HG02642 (cell line): ENCODE measurements around the gene BMS1.
"Not testable (repeated sequence)": the region's sequence is repeated elsewhere in the genome, so short reads cannot be mapped to it uniquely, and the experiment has no call there.

Source experiments
- ATAC-seq: cut with Tn5 transposase; IDR thresholded peaks from one replicate; pipeline ENCODE4 v1.9.1; 2021; ENCODE audit warnings: mild to moderate bottlenecking; ENCODE audit not compliant: unreplicated experiment, poor library complexity

BMS1 gene

DNA sequence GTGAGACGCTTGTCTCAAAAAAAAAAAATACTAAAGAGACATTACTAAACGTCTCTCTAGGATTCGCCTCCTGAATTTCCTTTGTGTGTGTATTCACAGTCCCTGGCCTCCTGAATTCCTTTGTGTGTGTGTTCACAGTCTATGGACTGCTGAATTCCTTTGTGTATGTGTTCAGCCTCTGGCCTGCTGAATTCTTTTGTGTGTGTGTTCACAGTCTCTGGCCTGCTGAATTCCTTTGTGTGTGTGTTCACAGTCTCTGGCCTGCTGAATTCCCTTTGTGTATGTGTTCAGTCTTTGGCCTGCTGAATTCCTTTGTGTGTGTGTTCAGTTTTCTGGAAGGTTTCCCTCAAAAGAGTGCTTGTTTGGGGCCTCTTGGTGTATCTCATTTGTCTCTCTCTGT lies 8.2 kb downstream of the BMS1 start:
- ATAC-seq, result no peak

DNA sequence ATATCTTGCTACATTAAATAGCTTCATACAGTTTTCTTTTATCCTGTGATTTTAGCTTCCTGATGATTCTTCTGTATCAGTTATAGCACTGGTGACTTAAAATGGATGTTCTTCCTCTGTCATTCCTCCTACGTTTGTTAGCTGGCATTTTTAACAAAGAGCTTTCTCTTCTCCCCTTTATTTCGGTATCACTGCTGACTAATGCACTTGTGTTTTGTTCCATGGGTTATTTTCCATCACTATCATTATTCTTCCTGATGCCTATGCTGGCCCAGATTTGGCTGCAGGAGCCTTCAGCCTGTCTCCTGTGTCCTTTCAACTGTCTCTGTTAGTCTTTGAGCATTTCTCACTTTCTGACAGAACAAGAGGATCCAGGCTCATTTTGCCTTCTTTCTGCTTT lies 13.1 kb downstream of the BMS1 start:
- ATAC-seq, result no peak

DNA sequence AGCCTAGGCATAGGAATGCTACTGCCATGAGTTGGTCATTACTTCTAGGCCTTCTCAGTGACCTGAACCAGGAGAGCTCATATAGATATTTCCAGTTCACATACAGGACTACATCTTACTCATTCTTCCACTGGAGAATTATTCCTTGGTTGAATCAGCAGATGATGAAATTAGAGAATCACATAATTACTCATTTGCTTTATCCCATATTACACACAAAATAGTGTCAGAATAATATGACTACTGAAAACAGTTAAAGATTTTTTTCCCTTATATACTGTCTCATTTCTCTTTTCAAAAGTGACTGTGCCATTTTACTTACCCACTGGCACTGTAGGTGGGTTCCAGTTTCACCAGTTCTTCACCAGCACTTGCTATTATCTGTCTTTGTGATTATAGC lies 18.5 kb downstream of the BMS1 start:
- peak; percentile 45 for ATAC-seq

DNA sequence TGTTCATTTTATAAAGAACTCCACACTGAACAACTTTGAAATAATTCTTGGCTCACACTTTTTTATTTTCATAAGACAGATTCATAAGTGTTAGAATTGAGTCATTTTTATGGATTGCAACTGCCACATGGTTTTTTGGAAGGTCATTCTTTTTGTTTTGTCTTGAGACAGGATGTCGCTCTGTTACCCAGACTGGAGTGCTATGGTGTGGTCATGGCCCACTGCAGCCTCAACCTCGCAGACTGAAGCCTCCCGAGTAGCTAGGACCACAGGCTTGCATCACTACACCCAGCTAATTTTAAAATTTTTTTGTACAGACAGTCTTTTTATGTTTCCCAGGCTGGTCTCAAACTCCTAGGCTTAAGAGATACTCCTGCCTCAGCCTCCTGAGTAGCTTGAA lies 20.3 kb downstream of the BMS1 start:
- ATAC-seq, result no peak

DNA sequence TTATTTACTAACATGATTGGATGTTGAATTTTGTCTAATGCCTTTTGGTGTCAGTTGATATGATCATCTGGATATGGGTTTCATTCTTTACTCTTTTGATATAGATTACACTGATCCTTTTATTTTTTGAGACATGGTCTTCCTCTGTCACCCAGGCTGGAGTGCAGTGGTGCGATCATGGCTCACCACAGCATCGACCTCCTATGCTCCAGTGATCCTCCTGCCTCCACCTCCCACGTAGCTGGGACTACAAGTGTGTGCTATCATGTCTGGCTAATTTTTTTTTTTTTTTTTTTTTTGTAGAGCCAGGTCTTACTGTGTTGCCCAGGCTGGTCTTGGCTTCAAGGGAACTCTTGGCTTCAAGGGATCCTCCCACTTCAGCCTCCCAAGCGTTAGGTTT lies 27.1 kb downstream of the BMS1 start:
- peak; percentile 71 for ATAC-seq

DNA sequence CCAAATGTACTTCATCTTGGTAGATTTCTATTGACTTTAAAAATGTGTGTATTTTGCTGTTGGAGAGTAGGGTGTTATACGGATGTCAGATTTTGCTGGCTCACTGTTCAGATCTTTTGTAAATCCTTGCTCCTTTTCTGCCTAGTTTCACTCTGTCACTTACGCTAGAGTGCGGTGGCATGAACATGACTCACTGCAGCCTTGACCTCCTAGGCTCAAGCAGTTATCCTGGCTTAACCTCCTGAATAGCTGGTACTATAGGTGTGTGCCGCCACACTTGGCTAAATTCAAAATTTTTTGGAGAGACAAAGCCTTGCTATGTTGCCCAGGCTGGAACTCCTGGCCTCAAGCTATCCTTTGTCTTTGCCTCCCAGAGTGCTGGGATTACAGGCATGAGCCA lies 29.4 kb downstream of the BMS1 start:
- ATAC-seq, result no peak

DNA sequence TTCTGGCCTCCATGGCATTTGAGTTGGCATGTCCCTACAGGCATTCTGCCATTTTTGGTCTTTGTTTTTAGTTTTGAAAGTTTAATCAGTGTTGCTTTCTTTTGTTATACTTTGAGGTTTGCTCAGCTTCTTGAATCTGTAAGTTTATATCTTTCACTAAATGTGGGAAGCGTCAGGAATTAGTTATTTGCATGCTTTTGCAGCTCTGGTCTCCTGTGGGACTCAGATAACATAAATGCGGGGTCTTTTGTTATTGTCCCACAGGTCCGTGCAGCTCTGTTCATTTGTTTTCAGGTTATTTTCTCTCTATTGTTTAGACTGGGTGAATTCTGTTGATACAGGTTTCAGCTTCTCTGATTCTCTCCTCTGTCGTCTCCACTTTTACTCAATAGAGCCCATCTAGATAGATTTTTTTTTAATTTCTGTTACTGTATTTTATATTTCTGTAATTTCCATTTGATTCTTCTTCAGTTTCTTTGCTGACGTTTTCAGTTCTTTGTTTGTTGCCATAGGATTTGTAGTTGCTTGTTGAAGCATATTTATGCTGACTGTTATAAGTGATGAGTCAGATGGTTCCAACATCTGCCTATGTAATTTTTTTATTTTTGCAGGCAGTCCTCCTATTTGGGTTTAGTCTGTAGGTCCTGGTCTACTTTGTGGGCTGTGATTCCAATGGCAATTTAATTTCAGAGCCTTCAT lies 31.5 kb downstream of the BMS1 start:
- ATAC-seq, result not testable (repeated sequence)

DNA sequence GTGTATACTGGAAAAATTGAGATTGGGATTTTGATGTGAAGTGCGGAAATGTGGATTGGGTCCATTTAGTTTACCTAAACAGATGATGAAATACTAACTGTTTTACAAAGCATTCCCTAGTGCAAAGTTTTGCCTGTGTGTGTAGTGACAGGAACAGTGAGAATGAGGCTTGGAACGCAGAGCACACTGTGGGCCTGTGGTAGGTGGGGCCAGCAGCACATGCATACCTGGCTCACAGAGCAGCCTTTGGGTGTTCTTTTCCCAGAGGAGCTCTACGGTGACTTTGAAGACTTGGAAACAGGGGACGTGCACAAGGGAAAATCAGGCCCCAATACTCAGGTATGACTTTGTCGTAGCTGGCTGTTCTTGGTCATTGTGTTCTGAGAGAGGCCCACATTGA lies 33.7 kb downstream of the BMS1 start:
- not testable (repeated sequence) for ATAC-seq

DNA sequence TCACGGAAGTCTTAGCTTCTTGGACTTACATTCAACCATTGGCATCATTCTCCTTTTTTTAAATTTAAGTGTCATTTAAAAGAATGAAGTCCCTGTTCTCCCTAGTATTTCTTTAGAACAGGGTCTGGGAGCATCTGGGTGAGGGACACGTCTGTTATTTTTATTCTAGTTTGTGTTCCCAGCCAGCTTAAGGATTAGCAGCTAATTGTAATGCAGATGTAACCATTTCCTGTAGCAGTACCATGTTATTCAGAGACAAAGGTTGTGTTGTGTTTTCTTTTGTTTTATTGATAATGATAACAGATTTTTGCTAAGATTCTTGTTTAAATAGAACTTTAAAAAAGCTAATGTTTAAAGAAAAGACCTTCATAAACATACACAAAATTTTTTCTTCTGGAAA lies 34.3 kb downstream of the BMS1 start:
- no peak for ATAC-seq

DNA sequence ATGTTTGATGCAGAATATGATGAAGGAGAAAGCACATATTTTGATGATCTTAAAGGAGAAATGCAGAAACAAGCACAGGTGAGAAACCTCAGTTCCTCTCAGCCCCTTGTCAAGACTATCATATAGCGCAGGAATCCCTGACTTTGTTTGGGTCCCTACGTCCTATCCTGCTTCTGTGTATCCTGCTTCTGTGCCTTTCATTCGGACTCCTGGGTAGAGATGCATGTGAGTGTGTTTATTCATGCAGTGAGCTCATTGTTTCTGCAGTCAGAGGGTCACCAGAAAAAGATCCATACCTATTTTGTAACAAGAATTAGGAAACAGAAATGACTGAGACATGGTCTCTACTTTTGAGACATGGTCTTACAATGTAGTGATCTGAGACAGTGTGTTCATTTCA lies 34.8 kb downstream of the BMS1 start:
- not testable (repeated sequence) for ATAC-seq

DNA sequence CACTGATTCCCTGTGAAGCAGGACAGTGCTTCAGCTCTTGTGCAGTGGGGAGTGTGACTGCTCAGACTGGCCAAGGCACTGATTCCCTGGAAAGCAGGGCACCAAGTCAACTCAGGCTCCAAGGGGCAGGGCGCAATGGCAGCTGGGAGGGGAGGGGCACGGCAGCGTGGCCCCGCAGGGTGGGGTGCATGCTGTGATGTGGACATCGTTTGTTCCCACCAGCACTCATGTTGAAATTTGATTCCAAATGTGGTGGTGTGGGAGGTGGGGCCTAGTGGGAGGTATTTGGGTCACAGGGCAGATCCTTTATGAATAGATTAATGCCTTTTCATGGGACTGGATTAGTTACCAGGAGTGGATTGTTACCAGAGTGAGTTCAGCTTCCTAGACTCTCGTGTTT lies 44.2 kb downstream of the BMS1 start:
- not testable (repeated sequence) for ATAC-seq

DNA sequence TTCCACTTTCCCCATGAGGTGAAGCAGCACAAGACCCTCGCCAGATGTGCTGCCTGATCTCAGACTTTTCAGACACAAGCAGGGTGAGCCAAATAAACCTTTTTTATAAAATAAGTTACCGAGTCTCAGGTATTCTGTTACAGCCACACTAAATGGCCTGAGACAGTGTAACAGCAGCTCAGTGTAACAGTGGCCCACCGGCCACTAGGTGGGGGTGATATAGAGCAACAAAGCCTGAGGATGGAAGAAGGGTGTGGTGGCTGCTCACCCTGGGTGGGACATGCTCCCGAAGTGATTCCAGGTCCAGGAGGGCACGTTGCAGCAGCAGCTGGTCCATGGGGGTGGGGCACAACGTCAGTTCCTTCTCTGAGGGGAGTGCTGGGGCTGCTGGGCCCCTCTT lies 44.6 kb downstream of the BMS1 start:
- ATAC-seq, result no peak

DNA sequence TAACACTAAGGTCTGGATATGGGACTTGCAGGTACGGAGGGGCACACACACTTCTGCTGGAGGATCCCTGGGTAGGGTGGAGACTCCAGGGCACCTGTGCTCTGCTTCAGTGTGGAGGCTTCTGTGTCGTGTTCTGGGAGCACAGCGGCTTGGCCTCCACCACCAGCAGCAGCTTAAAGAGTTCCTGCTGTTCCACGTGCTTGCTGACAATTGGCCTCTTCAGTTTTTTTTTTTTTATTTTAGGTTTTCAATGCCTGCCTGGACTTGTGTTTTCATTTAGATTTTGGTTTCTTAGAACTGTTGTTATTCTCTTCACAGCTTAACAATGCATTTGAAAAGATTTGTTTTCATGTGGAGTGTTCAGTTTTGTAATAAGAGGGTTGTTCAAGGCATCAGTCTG lies 45.8 kb downstream of the BMS1 start:
- ATAC-seq, result not testable (repeated sequence)

DNA sequence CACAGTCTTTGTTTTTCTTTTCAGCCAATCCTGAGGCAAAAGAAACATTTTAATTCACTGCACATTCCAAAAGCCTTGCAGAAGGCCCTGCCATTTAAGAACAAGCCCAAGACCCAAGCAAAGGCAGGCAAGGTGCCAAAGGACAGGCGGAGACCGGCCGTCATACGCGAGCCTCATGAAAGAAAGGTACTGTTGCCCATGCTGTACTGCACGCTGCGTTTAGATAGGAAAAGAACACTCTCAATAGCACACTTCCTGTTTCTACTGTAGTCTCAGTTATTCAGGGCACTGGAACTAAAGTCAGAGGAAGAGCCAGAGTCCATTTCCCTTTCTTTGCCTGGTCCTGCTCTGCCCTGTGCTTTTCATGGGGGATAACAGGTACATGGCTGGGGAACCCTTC lies 47.6 kb downstream of the BMS1 start:
- no peak for ATAC-seq

DNA sequence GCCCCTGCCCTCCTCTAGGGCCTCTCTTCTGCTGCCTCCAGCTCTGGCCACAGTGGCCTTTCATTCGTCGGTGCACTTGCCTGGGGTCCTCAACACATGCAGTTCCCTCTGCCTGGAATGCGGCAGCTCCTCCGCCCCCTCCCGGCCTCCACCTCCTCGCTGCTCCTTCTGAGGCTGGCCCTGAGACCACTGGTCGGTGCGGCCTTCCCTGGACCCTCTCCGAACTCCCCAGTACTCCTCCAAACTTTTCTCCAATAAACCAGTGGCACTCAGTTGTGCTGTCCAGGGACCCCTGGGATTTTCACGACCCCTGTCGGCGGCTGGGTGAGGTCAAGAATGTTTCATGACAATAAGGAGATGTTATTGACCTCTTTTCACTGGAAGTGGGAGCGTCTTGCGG lies 53.5 kb downstream of the BMS1 start:
- no peak for ATAC-seq

DNA sequence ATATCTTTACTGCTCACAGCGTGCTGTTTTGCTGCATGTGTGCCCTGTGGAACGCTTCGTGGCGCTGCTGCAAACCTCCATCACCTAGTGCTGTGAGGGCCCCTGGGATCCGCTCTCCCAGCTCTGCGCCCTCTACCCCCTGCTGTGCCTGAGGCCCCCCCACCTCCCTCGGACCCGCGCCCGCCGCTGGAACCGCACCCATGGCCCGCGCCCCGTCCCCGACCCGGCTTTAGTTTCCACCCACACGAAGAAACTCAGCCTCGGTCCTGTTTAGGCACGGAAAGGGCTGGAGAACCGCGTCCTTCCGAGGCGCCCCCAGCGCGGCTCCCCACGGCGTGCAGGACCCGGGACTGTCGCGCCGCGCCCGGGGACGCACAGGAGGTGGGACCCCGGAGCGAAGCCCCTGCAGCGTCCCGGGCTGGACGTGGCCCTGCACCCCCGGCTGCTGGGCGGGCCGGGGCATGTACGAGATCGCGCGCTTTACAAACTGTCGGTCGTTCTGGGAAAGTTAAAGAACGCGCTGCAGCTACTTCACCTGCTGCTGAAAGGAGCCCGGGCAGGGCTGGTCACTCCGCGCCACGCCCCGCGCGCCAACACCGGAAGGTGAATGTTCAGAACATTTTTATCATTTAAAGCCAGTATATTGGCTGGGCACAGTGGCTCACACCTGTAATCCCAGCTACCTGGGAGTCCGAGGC lies 54.3 kb downstream of the BMS1 start:
- no peak for ATAC-seq

DNA sequence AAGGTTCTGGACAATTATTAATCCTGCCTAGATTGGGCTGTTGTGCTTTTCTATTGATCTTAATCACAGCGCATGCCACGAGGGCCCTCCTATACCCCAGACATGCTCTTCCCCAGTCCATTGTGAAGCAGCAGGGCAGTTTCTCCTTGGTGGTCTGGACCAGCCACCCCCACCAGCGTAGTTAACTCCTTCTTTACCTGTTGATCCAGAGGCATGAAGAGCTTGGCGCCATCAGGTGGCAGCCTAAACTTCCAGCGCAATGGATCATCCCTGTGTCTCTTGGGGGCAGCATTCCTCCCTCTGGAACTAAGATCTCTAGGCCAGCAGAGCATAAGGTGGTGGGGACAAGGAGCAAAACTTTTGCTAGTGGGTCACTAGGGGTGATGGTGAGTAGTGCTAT lies 62.2 kb downstream of the BMS1 start:
- not testable (repeated sequence) for ATAC-seq

DNA sequence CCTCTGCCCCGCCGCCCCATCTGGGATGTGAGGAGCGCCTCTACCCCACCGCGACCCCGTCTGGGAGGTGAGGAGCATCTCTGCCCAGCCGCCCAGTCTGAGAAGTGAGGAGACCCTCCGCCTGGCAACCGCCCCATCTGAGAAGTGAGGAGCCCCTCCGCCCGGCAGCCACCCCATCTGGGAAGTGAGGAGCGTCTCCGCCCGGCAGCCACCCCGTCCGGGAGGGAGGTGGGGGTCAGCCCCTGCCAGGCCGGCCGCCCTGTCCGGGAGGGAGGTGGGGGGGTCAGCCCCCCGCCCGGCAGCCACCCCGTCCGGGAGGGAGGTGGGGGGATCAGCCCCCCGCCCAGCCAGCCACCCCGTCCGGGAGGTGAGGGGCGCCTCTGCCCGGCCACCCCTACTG lies 64.7 kb downstream of the BMS1 start:
- not testable (repeated sequence) for ATAC-seq

DNA sequence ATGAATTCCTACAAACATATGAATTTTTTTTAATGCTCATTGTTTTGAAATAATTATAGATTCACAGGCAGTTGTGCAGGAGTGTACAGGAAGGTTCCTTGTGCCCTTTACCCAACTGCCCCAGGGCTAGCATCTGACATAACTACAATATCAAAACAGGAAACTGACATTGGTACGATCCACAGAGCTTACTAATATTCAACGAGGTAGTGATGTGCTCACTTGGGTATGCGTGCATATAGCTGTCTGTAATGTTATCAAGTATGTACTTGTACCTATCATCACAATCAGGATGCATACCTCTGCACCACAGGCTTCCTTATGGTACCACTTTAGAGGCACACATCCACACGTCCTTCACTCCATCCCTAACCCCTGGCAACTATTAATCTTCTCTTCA lies 68.3 kb downstream of the BMS1 start:
- no peak for ATAC-seq

DNA sequence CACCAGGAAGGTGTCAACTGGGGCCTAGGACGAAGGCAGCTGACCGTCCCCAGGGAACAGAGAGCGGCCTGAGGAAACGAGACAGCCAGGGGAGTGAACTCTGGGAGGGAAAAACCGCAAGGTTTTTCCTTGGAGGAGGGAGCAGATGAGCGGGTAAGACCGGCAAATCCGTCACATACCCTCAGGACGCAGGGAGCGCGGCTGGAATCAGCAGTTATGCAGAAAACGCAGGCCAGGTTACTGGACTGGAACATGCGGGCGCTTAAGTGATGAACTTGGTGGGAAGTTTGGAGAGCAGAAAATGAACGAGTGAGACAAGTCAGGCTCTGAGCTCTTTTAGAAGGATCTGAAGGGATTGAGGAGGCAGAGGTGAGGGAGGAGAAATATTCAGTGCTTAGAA lies 76.7 kb downstream of the BMS1 start:
- ATAC-seq, result no peak

DNA sequence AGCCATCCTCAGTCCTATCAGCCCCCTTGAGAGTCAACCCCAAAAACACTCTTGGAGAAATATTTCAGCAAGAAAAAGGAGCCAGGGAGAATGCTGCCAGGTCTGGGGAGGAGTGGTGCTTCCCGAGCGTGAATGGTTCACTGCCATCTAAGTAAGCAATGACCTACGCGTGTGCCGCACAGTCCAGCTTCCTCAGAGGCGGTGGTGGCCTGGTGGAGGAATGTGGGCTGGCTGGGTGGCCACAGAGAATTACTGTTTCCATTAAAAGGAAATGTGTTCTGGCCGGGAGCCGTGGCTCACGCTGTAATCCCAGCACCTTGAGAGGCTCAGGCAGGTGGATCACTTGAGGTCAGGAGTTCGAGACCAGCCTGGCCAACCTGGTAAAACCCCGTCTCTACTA lies 77.4 kb downstream of the BMS1 start:
- ATAC-seq, result not testable (repeated sequence)

DNA sequence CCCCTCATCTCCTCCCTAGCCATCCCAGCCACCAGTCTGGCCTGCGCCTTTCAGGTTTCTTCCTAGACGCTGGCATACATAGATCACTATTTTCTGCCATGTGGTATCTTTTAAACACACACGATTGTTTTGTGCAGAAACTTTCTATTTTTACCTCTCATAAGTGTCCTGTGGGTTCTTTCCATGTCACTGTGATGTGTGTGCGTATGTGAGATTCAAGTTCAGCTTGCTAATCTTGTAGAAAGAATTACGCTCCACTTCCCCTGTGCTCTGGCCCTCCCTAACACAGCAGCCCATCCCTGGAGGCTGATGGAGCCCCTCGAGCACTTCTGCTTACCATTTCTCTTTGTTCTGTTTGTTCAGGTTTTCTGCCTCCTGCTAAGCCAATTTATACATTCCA lies 80.2 kb downstream of the BMS1 start:
- ATAC-seq, result not testable (repeated sequence)
